C4-2B (cell line): ENCODE data around the gene LRCH1.

Experiments
- CTCF ChIP-seq: fragments of 450-650 bp; conservative IDR thresholded peaks from 2 replicates; pipeline ENCODE4 v1.5.1; 2017; ENCODE audit warnings: mild to moderate bottlenecking
- ZFX ChIP-seq: fragments of 450-650 bp; IDR thresholded peaks from 2 replicates; pipeline ENCODE4 v1.6.1; 2017

GRCh38 chr13:46572752-46573431, 19.9 kb downstream of the LRCH1 start:
- TF ChIP-seq CTCF (no peak), ZFX (no peak)
